K562 (cell line): ENCODE measurements around the gene FSTL3. TPM values are rescaled to one million over a fixed set of nuclear protein-coding genes. Genes with fewer than 3 reads are reported as not detected.

Source experiments
- CBFA2T2 ChIP-seq: fragments of 450-650 bp; conservative IDR thresholded peaks from 2 replicates; pipeline ENCODE4 v1.6.1; 2017; ENCODE audit warnings: mild to moderate bottlenecking
- CHD1 ChIP-seq: fragments of 200-600 bp; sonication (generic); IDR thresholded peaks from one replicate; pipeline ENCODE4 v1.6.1; 2012; ENCODE audit warnings: mild to moderate bottlenecking, moderate library complexity, low read length, inconsistent platforms
- COPS2 ChIP-seq: fragments of 450-650 bp; conservative IDR thresholded peaks from 2 replicates; pipeline ENCODE4 v1.6.1; 2016; ENCODE audit warnings: mild to moderate bottlenecking, moderate library complexity
- E2F8 ChIP-seq: fragments of 450-650 bp; IDR thresholded peaks from 2 replicates; pipeline ENCODE4 v1.7.1; 2018; ENCODE audit warnings: mild to moderate bottlenecking, low read depth; ENCODE audit not compliant: partially characterized antibody
- MAZ ChIP-seq, 2 experiments: fragments of 450-650 bp in 1 of 2; sonication (generic) in 1 of 2; formaldehyde crosslinking; IDR thresholded peaks in 1 of 2; conservative IDR thresholded peaks in 1 of 2; 2 replicates each; pipeline versions ENCODE4 v1.4.0 to v1.5.0; 2020; ENCODE audit warnings: mild to moderate bottlenecking in 1 of 2, missing genetic modification reagents in 1 of 2
- NFATC3 ChIP-seq: fragments of 450-650 bp; IDR thresholded peaks from 2 replicates; pipeline ENCODE4 v1.6.1; 2017; ENCODE audit warnings: mild to moderate bottlenecking
- SP1 ChIP-seq: sonication (generic); formaldehyde crosslinking; IDR thresholded peaks from 2 replicates; pipeline ENCODE4 v1.8.1; 2022; ENCODE audit warnings: mild to moderate bottlenecking, missing genetic modification reagents
- TAF9B ChIP-seq: fragments of 450-650 bp; IDR thresholded peaks from 2 replicates; pipeline ENCODE4 v1.6.1; 2018; ENCODE audit warnings: mild to moderate bottlenecking; ENCODE audit not compliant: partially characterized antibody
- TEAD2 ChIP-seq: fragments of 450-650 bp; IDR thresholded peaks from 2 replicates; pipeline ENCODE4 v1.6.1; 2016; ENCODE audit warnings: missing genetic modification characterization, control low read depth, missing compliant biosample characterization
- ZNF347 ChIP-seq: fragments of 450-650 bp; formaldehyde crosslinking; IDR thresholded peaks from 2 replicates; pipeline ENCODE4 v1.4.0; 2020; ENCODE audit warnings: low read depth, mild to moderate bottlenecking, moderate library complexity
- ZNF695 ChIP-seq: fragments of 450-650 bp; formaldehyde crosslinking; IDR thresholded peaks from 2 replicates; pipeline ENCODE4 v1.4.0; 2020; ENCODE audit warnings: mild to moderate bottlenecking, moderate library complexity
- polyA plus RNA-seq, 8 experiments: library from polyadenylated mRNA; depleted of rRNA in 4 of 8; stranded (reverse) in 5 of 8; unstranded in 3 of 8; fragments of >200 nt; fragmentation: Nextera tagmentation in 2 of 8; fragmentation: Illumina TruSeq in 1 of 8; extraction: Ambion mirVana in 2 of 8; extraction: Trizol in 1 of 8; gene quantifications; 2 replicates each; pipeline versions ENCODE4 v1.2.1 to v1.2.3, GENCODE V29; 2011 to 2014; ENCODE audit warnings: inconsistent platforms in 1 of 8, missing spikeins in 1 of 8
- total RNA-seq, 7 experiments: library from RNA; depleted of rRNA in 6 of 7; stranded (reverse); fragments of >200 nt in 6 of 7; fragmentation: Illumina TruSeq in 2 of 7; extraction: Trizol in 2 of 7; gene quantifications; 2 replicates each; pipeline versions ENCODE4 v1.2.1 to v1.2.3, GENCODE V29; 2011 to 2021; ENCODE audit warnings: low replicate concordance in 1 of 7
- TF ChIP-seq, protein P1 (sequence below), 2 experiments: fragments of 450-650 bp; IDR thresholded peaks; 2 replicates each; pipeline ENCODE4 v1.6.1; 2018; ENCODE audit warnings: mild to moderate bottlenecking in 2 of 2, low read depth in 1 of 2; ENCODE audit not compliant: partially characterized antibody in 2 of 2
- TF ChIP-seq, protein P2 (sequence below): sonication (generic); formaldehyde crosslinking; IDR thresholded peaks from 2 replicates; pipeline ENCODE4 v1.8.1; 2023; ENCODE audit warnings: missing genetic modification reagents, mild to moderate bottlenecking, borderline replicate concordance
- TF ChIP-seq, protein P3 (sequence below): fragments of 250-450 bp; sonication (Bioruptor Pico); IDR thresholded peaks from 2 replicates; pipeline ENCODE4 v1.8.0; 2021; ENCODE audit warnings: borderline replicate concordance, mild to moderate bottlenecking, moderate library complexity; ENCODE audit not compliant: poor library complexity, severe bottlenecking

FSTL3 gene
- total and polyA plus RNA-seq, 9 of the 15 experiments (the other 6 are each of a cell fraction or from before 2014, with no cell fraction given), result 0.35 to 6.8 (median 4.2) TPM; not detected in 1

- TF ChIP-seq, protein P1, sequence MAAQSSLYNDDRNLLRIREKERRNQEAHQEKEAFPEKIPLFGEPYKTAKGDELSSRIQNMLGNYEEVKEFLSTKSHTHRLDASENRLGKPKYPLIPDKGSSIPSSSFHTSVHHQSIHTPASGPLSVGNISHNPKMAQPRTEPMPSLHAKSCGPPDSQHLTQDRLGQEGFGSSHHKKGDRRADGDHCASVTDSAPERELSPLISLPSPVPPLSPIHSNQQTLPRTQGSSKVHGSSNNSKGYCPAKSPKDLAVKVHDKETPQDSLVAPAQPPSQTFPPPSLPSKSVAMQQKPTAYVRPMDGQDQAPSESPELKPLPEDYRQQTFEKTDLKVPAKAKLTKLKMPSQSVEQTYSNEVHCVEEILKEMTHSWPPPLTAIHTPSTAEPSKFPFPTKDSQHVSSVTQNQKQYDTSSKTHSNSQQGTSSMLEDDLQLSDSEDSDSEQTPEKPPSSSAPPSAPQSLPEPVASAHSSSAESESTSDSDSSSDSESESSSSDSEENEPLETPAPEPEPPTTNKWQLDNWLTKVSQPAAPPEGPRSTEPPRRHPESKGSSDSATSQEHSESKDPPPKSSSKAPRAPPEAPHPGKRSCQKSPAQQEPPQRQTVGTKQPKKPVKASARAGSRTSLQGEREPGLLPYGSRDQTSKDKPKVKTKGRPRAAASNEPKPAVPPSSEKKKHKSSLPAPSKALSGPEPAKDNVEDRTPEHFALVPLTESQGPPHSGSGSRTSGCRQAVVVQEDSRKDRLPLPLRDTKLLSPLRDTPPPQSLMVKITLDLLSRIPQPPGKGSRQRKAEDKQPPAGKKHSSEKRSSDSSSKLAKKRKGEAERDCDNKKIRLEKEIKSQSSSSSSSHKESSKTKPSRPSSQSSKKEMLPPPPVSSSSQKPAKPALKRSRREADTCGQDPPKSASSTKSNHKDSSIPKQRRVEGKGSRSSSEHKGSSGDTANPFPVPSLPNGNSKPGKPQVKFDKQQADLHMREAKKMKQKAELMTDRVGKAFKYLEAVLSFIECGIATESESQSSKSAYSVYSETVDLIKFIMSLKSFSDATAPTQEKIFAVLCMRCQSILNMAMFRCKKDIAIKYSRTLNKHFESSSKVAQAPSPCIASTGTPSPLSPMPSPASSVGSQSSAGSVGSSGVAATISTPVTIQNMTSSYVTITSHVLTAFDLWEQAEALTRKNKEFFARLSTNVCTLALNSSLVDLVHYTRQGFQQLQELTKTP (IDR thresholded peaks at IDR 0.05; ENCODE audit: low read depth in 1 of 2, partially characterized antibody in 2 of 2), result no peak
- TF ChIP-seq NFATC3 (no peak), E2F8 (no peak), ZNF347 (CRISPR knock-in tag) (no peak), COPS2 (no peak), TEAD2 (tag) (no peak), SP1 (CRISPR knock-in tag) (peak; percentile 69), CBFA2T2 (no peak), TAF9B (no peak), ZNF695 (no peak), MAZ (CRISPR knock-in tag; conservative IDR thresholded peaks at IDR 0.05 in 1 of 2, IDR thresholded peaks at IDR 0.05 in 1 of 2) (peak in 1 of 2 experiments; percentile 35; a peak in 3 of 4 replicates), CHD1 (peak; percentile 41)
- TF ChIP-seq, protein P2, sequence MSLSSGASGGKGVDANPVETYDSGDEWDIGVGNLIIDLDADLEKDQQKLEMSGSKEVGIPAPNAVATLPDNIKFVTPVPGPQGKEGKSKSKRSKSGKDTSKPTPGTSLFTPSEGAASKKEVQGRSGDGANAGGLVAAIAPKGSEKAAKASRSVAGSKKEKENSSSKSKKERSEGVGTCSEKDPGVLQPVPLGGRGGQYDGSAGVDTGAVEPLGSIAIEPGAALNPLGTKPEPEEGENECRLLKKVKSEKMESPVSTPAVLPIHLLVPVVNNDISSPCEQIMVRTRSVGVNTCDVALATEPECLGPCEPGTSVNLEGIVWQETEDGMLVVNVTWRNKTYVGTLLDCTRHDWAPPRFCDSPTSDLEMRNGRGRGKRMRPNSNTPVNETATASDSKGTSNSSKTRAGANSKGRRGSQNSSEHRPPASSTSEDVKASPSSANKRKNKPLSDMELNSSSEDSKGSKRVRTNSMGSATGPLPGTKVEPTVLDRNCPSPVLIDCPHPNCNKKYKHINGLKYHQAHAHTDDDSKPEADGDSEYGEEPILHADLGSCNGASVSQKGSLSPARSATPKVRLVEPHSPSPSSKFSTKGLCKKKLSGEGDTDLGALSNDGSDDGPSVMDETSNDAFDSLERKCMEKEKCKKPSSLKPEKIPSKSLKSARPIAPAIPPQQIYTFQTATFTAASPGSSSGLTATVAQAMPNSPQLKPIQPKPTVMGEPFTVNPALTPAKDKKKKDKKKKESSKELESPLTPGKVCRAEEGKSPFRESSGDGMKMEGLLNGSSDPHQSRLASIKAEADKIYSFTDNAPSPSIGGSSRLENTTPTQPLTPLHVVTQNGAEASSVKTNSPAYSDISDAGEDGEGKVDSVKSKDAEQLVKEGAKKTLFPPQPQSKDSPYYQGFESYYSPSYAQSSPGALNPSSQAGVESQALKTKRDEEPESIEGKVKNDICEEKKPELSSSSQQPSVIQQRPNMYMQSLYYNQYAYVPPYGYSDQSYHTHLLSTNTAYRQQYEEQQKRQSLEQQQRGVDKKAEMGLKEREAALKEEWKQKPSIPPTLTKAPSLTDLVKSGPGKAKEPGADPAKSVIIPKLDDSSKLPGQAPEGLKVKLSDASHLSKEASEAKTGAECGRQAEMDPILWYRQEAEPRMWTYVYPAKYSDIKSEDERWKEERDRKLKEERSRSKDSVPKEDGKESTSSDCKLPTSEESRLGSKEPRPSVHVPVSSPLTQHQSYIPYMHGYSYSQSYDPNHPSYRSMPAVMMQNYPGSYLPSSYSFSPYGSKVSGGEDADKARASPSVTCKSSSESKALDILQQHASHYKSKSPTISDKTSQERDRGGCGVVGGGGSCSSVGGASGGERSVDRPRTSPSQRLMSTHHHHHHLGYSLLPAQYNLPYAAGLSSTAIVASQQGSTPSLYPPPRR (CRISPR knock-in tag), result no peak
- TF ChIP-seq, protein P3, sequence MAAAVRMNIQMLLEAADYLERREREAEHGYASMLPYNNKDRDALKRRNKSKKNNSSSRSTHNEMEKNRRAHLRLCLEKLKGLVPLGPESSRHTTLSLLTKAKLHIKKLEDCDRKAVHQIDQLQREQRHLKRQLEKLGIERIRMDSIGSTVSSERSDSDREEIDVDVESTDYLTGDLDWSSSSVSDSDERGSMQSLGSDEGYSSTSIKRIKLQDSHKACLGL (CRISPR knock-in tag), result no peak
Measured at GRCh38 chr19:703651-704446, 27.7 kb downstream of the FSTL3 start (continued).
